RWPE1 (cell line): ENCODE measurements around the gene LMCD1.
"Not testable (repeated sequence)": the region's sequence is repeated elsewhere in the genome, so short reads cannot be mapped to it uniquely, and the experiment has no call there.

Experiments
- CTCF ChIA-PET: fragments of 350-600 bp; sonication (Branson Sonifier 250); formaldehyde crosslinking; extraction: SDS; loops from one replicate; lab custom pipeline; 2021; lab: Yijun Ruan, JAX
- POLR2A ChIA-PET: fragments of 400-600 bp; formaldehyde crosslinking; extraction: SDS; loops from one replicate; lab custom pipeline; 2020; ENCODE audit warnings: antibody characterized with exemption; ENCODE audit not compliant: low non-redundant PET; lab: Yijun Ruan, JAX
- DNase-seq: peaks from one replicate; pipeline ENCODE4 v3.0.0; 2012; ENCODE audit warnings: low spot score
- H3K27ac ChIP-seq: fragments of 450-650 bp; 2 replicates; pipeline ENCODE4 v1.5.1; 2017
- TF ChIP-seq, protein P1 (sequence below): fragments of 450-650 bp; conservative IDR thresholded peaks from 2 replicates; pipeline ENCODE4 v1.5.1; 2017; ENCODE audit warnings: low read depth, mild to moderate bottlenecking

The LMCD1 gene

GRCh38 chr3:8579096-8579495 is 77.5 kb downstream of the LMCD1 start:
- ChIA-PET CTCF (no interaction called here), POLR2A (no interaction called here)
- TF ChIP-seq, protein P1, sequence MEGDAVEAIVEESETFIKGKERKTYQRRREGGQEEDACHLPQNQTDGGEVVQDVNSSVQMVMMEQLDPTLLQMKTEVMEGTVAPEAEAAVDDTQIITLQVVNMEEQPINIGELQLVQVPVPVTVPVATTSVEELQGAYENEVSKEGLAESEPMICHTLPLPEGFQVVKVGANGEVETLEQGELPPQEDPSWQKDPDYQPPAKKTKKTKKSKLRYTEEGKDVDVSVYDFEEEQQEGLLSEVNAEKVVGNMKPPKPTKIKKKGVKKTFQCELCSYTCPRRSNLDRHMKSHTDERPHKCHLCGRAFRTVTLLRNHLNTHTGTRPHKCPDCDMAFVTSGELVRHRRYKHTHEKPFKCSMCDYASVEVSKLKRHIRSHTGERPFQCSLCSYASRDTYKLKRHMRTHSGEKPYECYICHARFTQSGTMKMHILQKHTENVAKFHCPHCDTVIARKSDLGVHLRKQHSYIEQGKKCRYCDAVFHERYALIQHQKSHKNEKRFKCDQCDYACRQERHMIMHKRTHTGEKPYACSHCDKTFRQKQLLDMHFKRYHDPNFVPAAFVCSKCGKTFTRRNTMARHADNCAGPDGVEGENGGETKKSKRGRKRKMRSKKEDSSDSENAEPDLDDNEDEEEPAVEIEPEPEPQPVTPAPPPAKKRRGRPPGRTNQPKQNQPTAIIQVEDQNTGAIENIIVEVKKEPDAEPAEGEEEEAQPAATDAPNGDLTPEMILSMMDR: no peak
- no peak overlapping the region for H3K27ac ChIP-seq
- DNase-seq: no peak

DNA sequence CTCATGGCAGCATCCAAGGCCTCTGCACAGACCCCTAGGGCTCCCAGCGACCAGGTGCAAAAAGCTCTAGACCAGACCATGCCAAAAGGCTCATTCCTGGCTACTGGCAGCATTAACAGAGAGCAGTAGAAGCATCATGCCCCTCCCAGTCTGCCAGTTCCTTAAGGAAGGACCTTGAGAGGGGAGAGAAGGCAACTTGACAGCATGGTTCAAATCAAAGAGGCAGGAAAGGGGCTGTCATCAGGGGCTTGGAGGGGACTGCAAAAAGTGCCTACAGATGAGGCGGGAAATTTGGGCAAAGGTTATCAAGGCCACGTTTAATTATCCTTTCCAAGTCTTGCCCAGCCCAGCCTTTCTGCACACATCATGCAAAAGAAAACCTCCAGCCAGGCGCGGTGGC is 78.3 kb downstream of the LMCD1 start:
- ChIA-PET POLR2A (no interaction called here), CTCF (interaction anchor here (0.6 kb wide), 1 partner anchor 26 kb away, joined by 4 read pairs; no protein-coding TSS in a partner anchor)
- no peak overlapping the region for H3K27ac ChIP-seq
- TF ChIP-seq, protein P1: no peak
- no peak for DNase-seq

DNA sequence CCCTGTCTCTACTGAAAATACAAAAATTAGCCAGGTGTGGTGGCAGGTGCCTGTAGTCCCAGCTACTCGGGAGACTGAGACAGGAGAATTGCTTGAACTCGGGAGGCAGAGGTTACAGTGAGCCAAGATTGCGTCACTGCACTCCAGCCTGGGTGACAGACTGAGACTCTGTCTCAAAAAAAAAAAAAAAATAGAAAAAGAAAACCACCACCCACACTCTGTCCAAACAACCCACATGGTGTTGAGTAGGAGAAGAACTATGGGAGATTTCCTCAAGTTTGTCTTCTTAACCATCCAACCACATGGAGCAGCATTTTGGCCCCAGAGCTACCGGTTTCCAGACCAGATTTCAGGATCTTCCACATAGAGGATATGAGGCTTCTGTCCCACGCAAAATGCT is 78.8 kb downstream of the LMCD1 start:
- DNase-seq, POLR2A ChIA-PET, H3K27ac ChIP-seq: not testable (repeated sequence)
- CTCF ChIA-PET: interaction anchor here (0.6 kb wide), 1 partner anchor 25 kb away, joined by 4 read pairs; no protein-coding TSS in a partner anchor

DNA sequence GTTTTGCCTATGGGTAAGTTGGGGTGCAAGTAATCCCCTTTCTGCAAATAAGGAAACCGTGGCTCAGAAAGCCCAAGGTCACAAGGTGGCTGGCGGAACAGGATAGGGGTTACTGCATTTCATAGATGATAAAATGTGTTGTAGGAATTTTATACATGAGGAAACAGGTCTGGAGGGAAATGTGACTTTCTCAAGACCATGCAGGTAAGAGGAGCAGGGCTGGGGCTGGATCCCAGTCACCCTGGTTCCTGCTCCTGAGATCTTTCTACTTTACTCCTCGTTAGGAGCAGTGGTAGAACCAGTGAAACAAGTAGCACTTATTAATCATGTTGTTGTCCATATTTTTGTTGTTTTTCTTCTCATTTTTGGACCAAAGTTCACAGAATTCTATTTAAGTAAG is 79.8 kb downstream of the LMCD1 start:
- TF ChIP-seq, protein P1: no peak
- no peak for DNase-seq
- CTCF ChIA-PET: no interaction called here
- no peak overlapping the region for H3K27ac ChIP-seq
- POLR2A ChIA-PET: no interaction called here

- no peak overlapping the region for H3K27ac ChIP-seq
- no peak for DNase-seq
- CTCF ChIA-PET: no interaction called here
- POLR2A ChIA-PET: no interaction called here
- TF ChIP-seq, protein P1: no peak
Observed at GRCh38 chr3:8581806-8582445, 80.3 kb downstream of the LMCD1 start.

- H3K27ac ChIP-seq: no peak overlapping the region
- TF ChIP-seq, protein P1: no peak
- POLR2A ChIA-PET: no interaction called here
- CTCF ChIA-PET: no interaction called here
- no peak for DNase-seq
Observed at GRCh38 chr3:8584661-8585060, 83.0 kb downstream of the LMCD1 start.

GRCh38 chr3:8589880-8590556 is 88.4 kb downstream of the LMCD1 start:
- TF ChIP-seq, protein P1: no peak
- CTCF ChIA-PET: no interaction called here
- DNase-seq: no peak
- POLR2A ChIA-PET: no interaction called here
- no peak overlapping the region for H3K27ac ChIP-seq
